Upper lobe of left lung (tissue), 4 donors: Measurements from ENCODE around the gene SMG1.

ENCODE experiments used
- CTCF ChIP-seq, 6 experiments: fragments of 450-650 bp in 4 of 6; fragments of 200-600 bp in 2 of 6; sonication (generic) in 2 of 6; IDR thresholded peaks; one replicate each; pipeline ENCODE4 v1.5.1; 2016 to 2019; ENCODE audit warnings: antibody characterized with exemption in 6 of 6
- EP300 ChIP-seq, 4 donors: sonication (generic); formaldehyde crosslinking; IDR thresholded peaks; one replicate each; pipeline ENCODE4 v1.5.1; 2017; ENCODE audit warnings: antibody characterized with exemption in 4 of 4, control low read depth in 2 of 4
- POLR2A ChIP-seq, 4 donors: fragments of 450-650 bp; IDR thresholded peaks; one replicate each; pipeline ENCODE4 v1.5.1; 2016 to 2017; ENCODE audit warnings: antibody characterized with exemption in 4 of 4, mild to moderate bottlenecking in 2 of 4
- POLR2AphosphoS5 ChIP-seq, 2 donors: sonication (generic); formaldehyde crosslinking; IDR thresholded peaks; one replicate each; pipeline ENCODE4 v1.5.1; 2017; ENCODE audit warnings: antibody characterized with exemption in 2 of 2

DNA sequence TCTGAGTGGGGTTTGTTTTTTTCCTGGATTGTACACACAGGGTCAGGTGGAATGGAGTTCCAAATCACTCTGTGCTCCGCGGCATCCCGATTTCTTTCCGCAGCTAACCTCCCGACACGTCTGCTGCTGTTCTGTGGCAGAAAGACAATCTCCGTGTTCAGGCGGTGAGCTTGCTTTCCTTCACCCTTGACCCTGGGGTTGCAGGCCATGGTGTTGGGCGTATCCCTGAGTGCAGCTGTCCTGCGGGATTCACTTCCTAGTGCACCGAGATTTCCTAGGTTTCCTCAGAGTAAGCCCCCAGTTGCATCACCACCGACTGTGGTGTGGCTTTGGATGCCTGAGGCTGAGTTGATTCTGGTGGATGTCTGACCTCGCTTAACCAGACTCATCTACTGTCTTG is 117.0 kb downstream of the SMG1 start:
- TF ChIP-seq CTCF (IDR thresholded peaks at IDR 0.05) (no peak), POLR2A (IDR thresholded peaks at IDR 0.05) (no peak), EP300 (IDR thresholded peaks at IDR 0.05) (no peak), POLR2AphosphoS5 (IDR thresholded peaks at IDR 0.05) (no peak)
